ENCODE results near the gene ZNF441.
A peak's percentile ranks its signal among the peaks of the same experiment; 100 is the strongest.
"Not testable (repeated sequence)": the region's sequence is repeated elsewhere in the genome, so short reads cannot be mapped to it uniquely, and the experiment has no call there.

The ZNF441 gene

DNA sequence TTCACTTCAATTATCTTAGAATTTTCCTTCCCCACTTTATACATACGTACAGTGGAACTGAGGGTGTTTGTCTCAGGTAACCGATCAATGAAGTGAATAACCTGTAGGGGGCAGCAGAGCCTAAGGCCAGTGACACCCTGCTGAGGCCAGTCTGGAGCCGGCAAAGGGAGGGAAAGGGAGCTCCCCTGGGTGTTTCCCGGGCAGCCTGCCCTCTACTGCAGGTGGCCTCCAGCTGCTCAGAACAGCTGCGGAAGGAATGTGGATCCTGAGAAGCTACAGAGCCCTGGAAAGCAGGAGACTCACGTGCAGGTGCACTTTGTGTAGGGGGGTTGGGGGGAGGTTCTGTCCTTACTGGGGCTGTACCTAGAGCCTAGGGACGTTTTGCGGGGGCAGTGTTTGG, 30.7 kb downstream of the ZNF441 start:
- no peak overlapping the region for H3K4me3 ChIP-seq
- no peaks in the 10 kb centered on the region for H3K36me3 ChIP-seq (replicated peaks)
- DNase-seq (ENCODE audit: low spot score in 2 of 2) = peak; percentile 13 to 66
- in situ Hi-C loops (cut with MboI; ENCODE audit: low sequenced_read_pairs) = no loop called here
- H3K27me3 ChIP-seq (ENCODE audit: low read depth) = no peaks in the 10 kb centered on the region
- H3K4me1 ChIP-seq = no peaks in the 10 kb centered on the region
- H3K9me3 ChIP-seq = no peaks in the 10 kb centered on the region

- no peak for DNase-seq (ENCODE audit: low spot score in 2 of 2)
- in situ Hi-C loops (cut with MboI; ENCODE audit: low sequenced_read_pairs) = no loop called here
- no peak within 1 kb of the TSS for H3K4me3 ChIP-seq
- H3K9me3 ChIP-seq = no peaks in the 10 kb centered on the region
- H3K36me3 ChIP-seq (replicated peaks) = no peaks in the 10 kb centered on the region
- H3K27me3 ChIP-seq (ENCODE audit: low read depth) = no peaks in the 10 kb centered on the region
- H3K4me1 ChIP-seq = no peaks in the 10 kb centered on the region
These were observed 31.9 kb downstream of the ZNF441 start, which contains the start of gene ZNF491 for GRCh38 chr19:11798391-11799330. Gene ZNF491 (plus strand): TSS chr19:11798523. CDS start chr19:11805954, 7,431 bp downstream.

DNA sequence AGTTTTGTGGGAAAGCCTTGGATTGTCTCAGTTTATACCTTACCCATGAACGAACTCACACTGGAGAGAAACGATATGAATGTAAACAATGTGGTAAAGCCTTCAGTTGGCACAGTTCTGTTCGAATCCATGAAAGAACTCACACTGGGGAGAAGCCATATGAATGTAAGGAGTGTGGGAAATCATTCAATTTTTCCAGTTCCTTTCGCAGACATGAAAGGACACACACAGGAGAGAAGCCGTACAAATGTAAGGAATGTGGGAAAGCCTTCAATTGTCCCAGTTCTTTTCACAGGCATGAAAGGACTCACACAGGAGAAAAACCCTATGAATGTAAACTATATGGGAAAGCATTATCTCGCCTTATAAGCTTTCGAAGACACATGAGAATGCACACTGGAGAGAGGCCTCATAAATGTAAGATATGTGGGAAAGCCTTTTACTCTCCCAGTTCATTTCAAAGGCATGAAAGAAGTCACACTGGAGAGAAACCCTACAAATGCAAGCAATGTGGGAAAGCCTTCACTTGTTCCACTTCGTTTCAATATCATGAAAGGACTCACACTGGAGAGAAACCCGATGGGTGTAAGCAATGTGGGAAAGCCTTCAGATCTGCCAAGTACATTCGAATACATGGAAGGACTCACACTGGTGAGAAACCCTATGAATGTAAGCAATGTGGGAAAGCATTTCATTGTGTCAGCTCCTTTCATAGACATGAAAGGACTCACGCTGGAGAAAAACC, 39.7 kb downstream of the ZNF441 start:
- Histone ChIP-seq H3K36me3 (replicated peaks) (no peaks in the 10 kb centered on the region), H3K4me1 (no peaks in the 10 kb centered on the region), H3K27me3 (ENCODE audit: low read depth) (no peaks in the 10 kb centered on the region), H3K4me3 (no peak overlapping the region), H3K9me3 (peaks cover 18% of the 10 kb centered on the region)
- no peak for DNase-seq (ENCODE audit: low spot score in 2 of 2)
- in situ Hi-C loops (cut with MboI; ENCODE audit: low sequenced_read_pairs) = no loop called here

GRCh38 chr19:11807099-11807380, 40.2 kb downstream of the ZNF441 start:
- H3K36me3 ChIP-seq (replicated peaks) = no peaks in the 10 kb centered on the region
- H3K27me3 ChIP-seq (ENCODE audit: low read depth) = no peaks in the 10 kb centered on the region
- no peak overlapping the region for H3K4me3 ChIP-seq
- H3K9me3 ChIP-seq = peaks cover 18% of the 10 kb centered on the region
- in situ Hi-C loops (cut with MboI; ENCODE audit: low sequenced_read_pairs) = no loop called here
- no peaks in the 10 kb centered on the region for H3K4me1 ChIP-seq
- DNase-seq (ENCODE audit: low spot score in 2 of 2) = no peak

- peaks cover 4% of the 10 kb centered on the region; the same call in 1 of the 2 replicates for H3K9me3 ChIP-seq
- no peaks in the 10 kb centered on the region for H3K27me3 ChIP-seq (ENCODE audit: low read depth)
- H3K4me1 ChIP-seq = no peaks in the 10 kb centered on the region
- H3K36me3 ChIP-seq (replicated peaks) = no peaks in the 10 kb centered on the region
- in situ Hi-C loops (cut with MboI; ENCODE audit: low sequenced_read_pairs) = no loop called here
- DNase-seq (ENCODE audit: low spot score in 2 of 2) = no peak
- H3K4me3 ChIP-seq = peak overlapping the region; percentile 52
These were observed 46.9 kb downstream of the ZNF441 start for GRCh38 chr19:11813703-11814028.

DNA sequence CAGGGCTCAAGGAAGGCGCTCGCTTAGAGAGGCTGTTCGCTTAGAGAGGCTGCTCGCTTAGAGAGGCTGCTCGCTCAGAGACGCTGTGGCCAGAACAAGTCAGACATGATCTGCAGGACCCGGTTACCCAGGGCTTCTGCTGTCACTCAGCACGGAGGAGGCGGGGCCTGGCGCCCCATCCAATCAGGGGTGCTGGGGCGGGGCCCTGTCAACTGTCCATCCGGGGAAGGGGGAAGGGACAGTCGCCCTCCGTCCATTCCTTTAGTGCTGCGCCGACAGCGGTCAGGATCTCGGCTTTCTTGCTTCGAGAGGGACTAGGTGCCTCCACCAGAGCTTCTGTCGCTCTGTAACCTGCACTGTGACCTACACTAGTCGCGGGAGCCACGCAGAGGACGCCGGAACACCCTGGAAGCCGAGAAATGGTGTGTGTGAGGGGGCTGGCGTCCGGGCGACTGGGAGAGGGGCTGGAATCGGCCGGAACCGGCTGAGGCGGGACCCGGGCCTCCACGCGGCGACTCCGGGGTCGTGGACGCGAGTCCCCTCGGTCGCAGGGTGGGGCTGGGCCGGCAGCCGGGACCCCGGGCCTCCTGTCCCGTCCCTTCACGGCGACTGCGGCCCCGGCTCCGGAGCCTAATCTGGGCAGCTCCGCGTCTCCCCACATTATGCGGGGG, 47.4 kb downstream of the ZNF441 start, which contains the start of gene ZNF440:
TSS of gene ZNF440 (plus strand) at position 245 of the 671 bp plus-strand sequence. CDS start at position 420, 175 bp downstream.
- H3K4me1 ChIP-seq = no peaks in the 10 kb centered on the region
- in situ Hi-C loops (cut with MboI; ENCODE audit: low sequenced_read_pairs) = no loop called here
- peak within 1 kb of the TSS; percentile 52 for H3K4me3 ChIP-seq
- H3K9me3 ChIP-seq = peaks cover 4% of the 10 kb centered on the region; the same call in 1 of the 2 replicates
- H3K27me3 ChIP-seq (ENCODE audit: low read depth) = no peaks in the 10 kb centered on the region
- DNase-seq (ENCODE audit: low spot score in 2 of 2) = peak; percentile 78 to 93
- H3K36me3 ChIP-seq (replicated peaks) = no peaks in the 10 kb centered on the region

GRCh38 chr19:11814700-11815035, 47.9 kb downstream of the ZNF441 start:
- H3K4me1 ChIP-seq = no peaks in the 10 kb centered on the region
- no peaks in the 10 kb centered on the region for H3K27me3 ChIP-seq (ENCODE audit: low read depth)
- in situ Hi-C loops (cut with MboI; ENCODE audit: low sequenced_read_pairs) = no loop called here
- no peaks in the 10 kb centered on the region for H3K36me3 ChIP-seq (replicated peaks)
- H3K4me3 ChIP-seq = peak overlapping the region; percentile 52
- no peak for DNase-seq (ENCODE audit: low spot score in 2 of 2)
- H3K9me3 ChIP-seq = peaks cover 4% of the 10 kb centered on the region; the same call in 1 of the 2 replicates

- Histone ChIP-seq H3K4me3 (no peak overlapping the region), H3K4me1 (no peaks in the 10 kb centered on the region), H3K9me3 (no peaks in the 10 kb centered on the region), H3K36me3 (replicated peaks) (no peaks in the 10 kb centered on the region), H3K27me3 (ENCODE audit: low read depth) (no peaks in the 10 kb centered on the region)
- DNase-seq (ENCODE audit: low spot score in 2 of 2) = no peak
- in situ Hi-C loops (cut with MboI; ENCODE audit: low sequenced_read_pairs) = no loop called here
These were observed 54.8 kb downstream of the ZNF441 start for GRCh38 chr19:11821474-11822109.

DNA sequence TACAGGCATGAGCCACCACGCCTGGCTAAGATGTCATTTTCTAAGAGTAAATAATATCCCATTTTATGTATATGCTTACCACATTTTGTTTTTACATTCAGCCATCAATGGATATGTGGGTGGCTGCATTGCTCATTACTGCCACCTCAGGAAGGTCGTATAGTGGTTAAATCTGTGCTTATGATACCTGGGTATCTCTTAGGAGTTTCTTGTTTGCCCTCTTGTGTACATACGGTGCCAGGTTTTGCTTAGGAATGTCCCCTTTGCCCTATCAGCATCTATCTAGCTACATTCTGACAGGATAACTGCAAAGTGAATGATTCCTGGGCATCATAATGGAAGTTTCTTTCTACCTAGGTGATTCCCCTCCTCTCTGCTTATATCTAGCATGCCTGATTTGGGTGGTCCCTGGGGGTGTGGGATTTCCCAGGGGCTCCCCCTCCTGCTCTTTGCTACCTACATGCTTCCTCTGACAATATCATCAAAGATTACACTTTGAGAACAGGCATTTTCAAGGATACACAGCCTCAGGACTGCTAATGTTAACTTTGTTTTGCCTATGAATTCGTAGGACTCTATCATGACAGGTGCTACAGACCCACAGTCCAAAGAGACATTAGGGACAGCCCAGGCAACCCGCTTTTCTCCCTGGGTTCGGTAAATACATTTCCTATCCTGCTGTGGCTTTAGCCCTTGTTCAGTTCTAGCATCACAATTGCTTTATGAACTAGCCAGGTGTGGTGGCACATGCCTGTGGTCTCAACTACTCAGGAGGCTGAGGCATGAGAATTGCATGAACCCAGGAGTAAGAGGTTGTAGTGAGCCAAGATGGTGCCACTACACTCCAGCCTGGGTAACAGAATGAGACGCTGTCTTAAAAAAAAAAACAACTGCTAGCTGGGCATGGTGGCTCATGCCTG, 62.4 kb downstream of the ZNF441 start:
- H3K4me3 ChIP-seq; H3K4me1 ChIP-seq; DNase-seq (ENCODE audit: low spot score in 2 of 2); in situ Hi-C loops (cut with MboI; ENCODE audit: low sequenced_read_pairs); H3K27me3 ChIP-seq (ENCODE audit: low read depth): not testable (repeated sequence)
- H3K36me3 ChIP-seq (replicated peaks) = peaks cover 15% of the 10 kb centered on the region
- H3K9me3 ChIP-seq = peaks cover 12% of the 10 kb centered on the region

GRCh38 chr19:11832253-11832912, 65.6 kb downstream of the ZNF441 start:
- Histone ChIP-seq H3K36me3 (replicated peaks) (peaks cover 15% of the 10 kb centered on the region), H3K27me3 (ENCODE audit: low read depth) (no peaks in the 10 kb centered on the region), H3K9me3 (peaks cover 16% of the 10 kb centered on the region), H3K4me1 (no peaks in the 10 kb centered on the region), H3K4me3 (no peak overlapping the region)
- DNase-seq (ENCODE audit: low spot score in 2 of 2) = no peak
- in situ Hi-C loops (cut with MboI; ENCODE audit: low sequenced_read_pairs) = no loop called here

DNA sequence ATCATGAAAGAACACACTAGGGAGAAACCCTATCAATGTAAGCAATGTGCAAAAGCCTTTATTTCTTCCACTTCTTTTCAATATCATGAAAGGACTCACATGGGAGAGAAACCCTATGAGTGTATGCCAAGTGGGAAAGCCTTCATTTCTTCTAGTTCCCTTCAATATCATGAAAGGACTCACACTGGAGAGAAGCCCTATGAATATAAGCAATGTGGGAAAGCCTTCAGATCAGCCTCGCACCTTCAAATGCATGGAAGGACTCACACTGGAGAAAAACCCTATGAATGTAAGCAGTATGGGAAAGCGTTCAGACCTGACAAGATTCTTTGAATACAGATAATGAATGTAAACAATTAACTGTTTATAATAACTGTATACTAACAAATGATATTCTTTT, 66.7 kb downstream of the ZNF441 start:
- H3K27me3 ChIP-seq (ENCODE audit: low read depth) = no peaks in the 10 kb centered on the region
- no peak for DNase-seq (ENCODE audit: low spot score in 2 of 2)
- no peak overlapping the region for H3K4me3 ChIP-seq
- in situ Hi-C loops (cut with MboI; ENCODE audit: low sequenced_read_pairs) = no loop called here
- peaks cover 15% of the 10 kb centered on the region for H3K36me3 ChIP-seq (replicated peaks)
- H3K9me3 ChIP-seq = peaks cover 16% of the 10 kb centered on the region
- H3K4me1 ChIP-seq = no peaks in the 10 kb centered on the region

Measured in HAP-1 (cell line).